Osteocyte (in vitro differentiated cells): ENCODE measurements around the gene PTPRM. TPM values are rescaled to one million over a fixed set of nuclear protein-coding genes. Genes with fewer than 3 reads are reported as not detected.

Source experiments
- DNase-seq: peaks from one replicate; pipeline ENCODE4 v3.0.0; 2021; ENCODE audit warnings: mixed read lengths; ENCODE audit not compliant: unreplicated experiment; ENCODE audit errors: extremely low spot score
- H3K27ac Mint-ChIP-seq: one replicate; pipeline ENCODE4 v1.8.0; 2021; ENCODE audit warnings: mild to moderate bottlenecking, mixed read lengths; ENCODE audit not compliant: unreplicated experiment
- H3K27me3 Mint-ChIP-seq: one replicate; pipeline ENCODE4 v1.8.0; 2021; ENCODE audit warnings: mixed read lengths; ENCODE audit not compliant: unreplicated experiment
- H3K36me3 Mint-ChIP-seq: one replicate; pipeline ENCODE4 v1.8.0; 2021; ENCODE audit warnings: mixed read lengths; ENCODE audit not compliant: unreplicated experiment
- H3K4me1 Mint-ChIP-seq: one replicate; pipeline ENCODE4 v1.8.0; 2021; ENCODE audit warnings: mixed read lengths; ENCODE audit not compliant: unreplicated experiment
- H3K4me3 Mint-ChIP-seq: one replicate; pipeline ENCODE4 v1.8.0; 2021; ENCODE audit warnings: mild to moderate bottlenecking, moderate library complexity, mixed read lengths; ENCODE audit not compliant: unreplicated experiment
- H3K9me3 Mint-ChIP-seq: one replicate; pipeline ENCODE4 v1.8.0; 2021; ENCODE audit warnings: mixed read lengths; ENCODE audit not compliant: unreplicated experiment
- total RNA-seq: library from RNA; stranded (reverse); gene quantifications from 2 replicates; pipeline ENCODE4 v1.2.1, GENCODE V29; 2021
- TF ChIP-seq, protein P1 (sequence below): fragments of 200-600 bp; sonication (generic); IDR thresholded peaks from 2 replicates; pipeline ENCODE4 v1.5.0; 2021; ENCODE audit warnings: antibody characterized with exemption, mild to moderate bottlenecking, moderate library complexity

PTPRM gene
- total RNA-seq, 1 donor from 2014 or later, result 105 TPM

DNA sequence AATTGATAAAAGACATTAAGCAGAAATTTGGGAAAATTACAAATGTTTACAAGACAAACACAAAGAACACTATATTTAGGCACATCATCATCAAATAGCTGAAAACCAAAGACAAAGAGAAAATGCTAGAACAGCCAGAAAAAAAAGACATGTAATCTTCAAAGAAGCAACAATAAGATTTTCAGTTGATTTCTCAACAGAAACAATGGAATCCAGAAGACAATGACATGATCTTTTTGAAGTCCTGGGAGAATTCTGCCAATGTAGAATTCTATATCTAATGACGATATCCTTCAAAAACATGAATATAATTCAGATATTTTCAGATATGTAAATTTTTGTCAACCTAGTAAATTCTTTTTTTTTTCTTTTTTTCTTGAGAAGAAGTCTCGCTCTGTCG is 179.0 kb downstream of the PTPRM start:
- Mint-ChIP-seq H3K27ac (no peak overlapping the region), H3K4me1 (peaks cover 49% of the 10 kb centered on the region), H3K9me3 (peaks cover 19% of the 10 kb centered on the region), H3K27me3 (no peaks in the 10 kb centered on the region), H3K36me3 (peaks cover 12% of the 10 kb centered on the region), H3K4me3 (no peak overlapping the region)
- no peak for DNase-seq
- TF ChIP-seq, protein P1, sequence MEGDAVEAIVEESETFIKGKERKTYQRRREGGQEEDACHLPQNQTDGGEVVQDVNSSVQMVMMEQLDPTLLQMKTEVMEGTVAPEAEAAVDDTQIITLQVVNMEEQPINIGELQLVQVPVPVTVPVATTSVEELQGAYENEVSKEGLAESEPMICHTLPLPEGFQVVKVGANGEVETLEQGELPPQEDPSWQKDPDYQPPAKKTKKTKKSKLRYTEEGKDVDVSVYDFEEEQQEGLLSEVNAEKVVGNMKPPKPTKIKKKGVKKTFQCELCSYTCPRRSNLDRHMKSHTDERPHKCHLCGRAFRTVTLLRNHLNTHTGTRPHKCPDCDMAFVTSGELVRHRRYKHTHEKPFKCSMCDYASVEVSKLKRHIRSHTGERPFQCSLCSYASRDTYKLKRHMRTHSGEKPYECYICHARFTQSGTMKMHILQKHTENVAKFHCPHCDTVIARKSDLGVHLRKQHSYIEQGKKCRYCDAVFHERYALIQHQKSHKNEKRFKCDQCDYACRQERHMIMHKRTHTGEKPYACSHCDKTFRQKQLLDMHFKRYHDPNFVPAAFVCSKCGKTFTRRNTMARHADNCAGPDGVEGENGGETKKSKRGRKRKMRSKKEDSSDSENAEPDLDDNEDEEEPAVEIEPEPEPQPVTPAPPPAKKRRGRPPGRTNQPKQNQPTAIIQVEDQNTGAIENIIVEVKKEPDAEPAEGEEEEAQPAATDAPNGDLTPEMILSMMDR, result no peak

GRCh38 chr18:7748251-7749007 is 181.3 kb downstream of the PTPRM start:
- H3K27me3 Mint-ChIP-seq, result no peaks in the 10 kb centered on the region
- H3K27ac Mint-ChIP-seq, result peak overlapping the region; percentile 40
- peaks cover 19% of the 10 kb centered on the region for H3K9me3 Mint-ChIP-seq
- H3K36me3 Mint-ChIP-seq, result peaks cover 12% of the 10 kb centered on the region
- H3K4me3 Mint-ChIP-seq, result no peak overlapping the region
- no peak for DNase-seq
- H3K4me1 Mint-ChIP-seq, result peaks cover 37% of the 10 kb centered on the region
- TF ChIP-seq, protein P1, result no peak

- H3K27ac Mint-ChIP-seq, result peak overlapping the region; percentile 40
- peaks cover 18% of the 10 kb centered on the region for H3K9me3 Mint-ChIP-seq
- H3K4me1 Mint-ChIP-seq, result peaks cover 41% of the 10 kb centered on the region
- peaks cover 12% of the 10 kb centered on the region for H3K36me3 Mint-ChIP-seq
- H3K27me3 Mint-ChIP-seq, result no peaks in the 10 kb centered on the region
- H3K4me3 Mint-ChIP-seq, result no peak overlapping the region
- TF ChIP-seq, protein P1, result no peak
- no peak for DNase-seq
These were observed 181.9 kb downstream of the PTPRM start for GRCh38 chr18:7749008-7749405.

- Mint-ChIP-seq H3K9me3 (peaks cover 16% of the 10 kb centered on the region), H3K36me3 (peaks cover 12% of the 10 kb centered on the region), H3K27me3 (no peaks in the 10 kb centered on the region), H3K27ac (peak overlapping the region; percentile 7), H3K4me1 (peaks cover 41% of the 10 kb centered on the region), H3K4me3 (no peak overlapping the region)
- TF ChIP-seq, protein P1, result no peak
- no peak for DNase-seq
These were observed 182.4 kb downstream of the PTPRM start for GRCh38 chr18:7749510-7749981.

DNA sequence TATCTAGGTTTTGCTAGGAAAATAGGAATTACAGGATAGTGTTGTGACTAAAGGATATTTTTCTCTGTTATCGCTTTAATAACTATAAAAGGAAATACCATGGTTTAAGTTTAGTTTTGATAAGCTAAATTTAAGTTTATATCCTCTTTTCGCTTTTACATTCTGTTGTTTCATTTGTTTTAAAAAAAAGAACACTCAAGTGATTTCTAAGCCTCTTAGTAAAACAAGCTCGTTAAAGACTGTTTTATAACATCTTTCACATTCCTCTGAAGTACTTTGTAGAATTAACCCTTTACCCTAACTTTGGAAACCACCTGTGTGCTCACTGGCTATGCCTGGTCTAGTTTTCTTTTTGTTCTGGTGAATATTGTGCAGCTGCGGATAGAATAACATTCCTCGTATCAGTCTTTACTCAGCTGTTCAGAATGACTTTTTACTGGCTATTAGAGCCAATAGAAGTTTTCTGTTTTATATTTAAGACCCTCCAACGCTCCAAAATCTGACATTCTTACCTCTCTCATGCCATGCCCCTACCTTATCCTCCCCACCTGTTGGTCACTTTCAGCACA is 183.1 kb downstream of the PTPRM start:
- no peaks in the 10 kb centered on the region for H3K27me3 Mint-ChIP-seq
- peaks cover 15% of the 10 kb centered on the region for H3K9me3 Mint-ChIP-seq
- TF ChIP-seq, protein P1, result no peak
- H3K4me3 Mint-ChIP-seq, result no peak overlapping the region
- DNase-seq, result no peak
- H3K27ac Mint-ChIP-seq, result peak overlapping the region; percentile 7
- peaks cover 41% of the 10 kb centered on the region for H3K4me1 Mint-ChIP-seq
- H3K36me3 Mint-ChIP-seq, result peaks cover 12% of the 10 kb centered on the region
